Kidney (tissue), 14 donors: ENCODE measurements around the gene PDPR. TPM values are rescaled to one million over a fixed set of nuclear protein-coding genes. Genes with fewer than 3 reads are reported as not detected.

Experiments
- DNase-seq, 5 donors: peaks; one replicate each; pipeline ENCODE4 v3.0.0-alpha.2; 2013 to 2020
- FAIRE-seq: peaks from 2 replicates; lab custom pipeline; 2012; peaks lifted over from hg19 to GRCh38; lab: Jason Lieb, UNC
- H3K27ac ChIP-seq, 2 donors: one replicate each; pipeline ENCODE4 v1.7.0; 2013; ENCODE audit warnings: low read depth in 2 of 2, low read length in 2 of 2, inconsistent platforms in 1 of 2
- H3K27me3 ChIP-seq: one replicate; pipeline ENCODE4 v1.7.1; 2013; ENCODE audit warnings: low read length, inconsistent platforms; ENCODE audit not compliant: control insufficient read depth, insufficient read depth
- H3K36me3 ChIP-seq, 3 donors: one replicate each; pipeline versions ENCODE4 v1.7.0 to v1.7.1; 2013; ENCODE audit warnings: low read length in 3 of 3, control low read depth in 1 of 3, inconsistent platforms in 1 of 3; ENCODE audit not compliant: insufficient read depth in 3 of 3, control insufficient read depth in 2 of 3
- H3K4me1 ChIP-seq, 3 donors: one replicate each; pipeline versions ENCODE4 v1.7.0 to v1.7.1; 2013; ENCODE audit warnings: low read length in 3 of 3, inconsistent platforms in 1 of 3, low read depth in 1 of 3; ENCODE audit not compliant: control insufficient read depth in 2 of 3, insufficient read depth in 2 of 3
- H3K4me3 ChIP-seq, 3 donors: one replicate each; pipeline versions ENCODE4 v1.7.0 to v1.8.1; 2013; ENCODE audit warnings: low read length in 3 of 3, control low read depth in 1 of 3, inconsistent platforms in 1 of 3
- H3K9ac ChIP-seq, 3 donors: one replicate each; pipeline versions ENCODE4 v1.7.0 to v1.7.1; 2013; ENCODE audit warnings: low read length in 3 of 3, control low read depth in 1 of 3, inconsistent platforms in 1 of 3
- H3K9me3 ChIP-seq, 3 donors: one replicate each; pipeline versions ENCODE4 v1.7.0 to v1.7.1; 2013; ENCODE audit warnings: low read length in 3 of 3, control low read depth in 1 of 3, inconsistent platforms in 1 of 3; ENCODE audit not compliant: control insufficient read depth in 2 of 3, insufficient read depth in 1 of 3
- intact Hi-C: fragments of 100-400 bp; cut with DNase I; formaldehyde crosslinking; loops from one replicate; pipeline ENCODE4 v1.11.1; 2022
- polyA plus RNA-seq: library from polyadenylated mRNA; stranded (reverse); fragments of 350-450 nt; fragmentation: Illumina TruSeq; extraction: RNeasy Lipid Tissue Mini Kit (QIAGEN cat#74804); gene quantifications from one replicate; pipeline ENCODE4 v1.2.3, GENCODE V29; 2014; ENCODE audit warnings: low read depth, low replicate concordance; ENCODE audit not compliant: insufficient read depth
- total RNA-seq: library from RNA; stranded (reverse); fragmentation: NEBNext Ultra II Directional; extraction: Animal tissue kit (Norgen Biotek cat#: 25700); gene quantifications from one replicate; pipeline ENCODE4 v1.2.1, GENCODE V29; 2021
- TF ChIP-seq, protein P1 (sequence below): IDR thresholded peaks from 3 replicates; pipeline ENCODE4 v1.5.1; 2012; ENCODE audit warnings: mild to moderate bottlenecking, moderate library complexity, borderline replicate concordance; ENCODE audit not compliant: insufficient read depth; ENCODE audit errors: extremely low read depth
- donor health status: control.
- donor health status: control.
- donor health status: control.
- donor health status: control.
- donor health status: control.
- donor health status: DM: yes; HTN: yes; CAD: no.
- donor health status: Normal renal cell carcinoma (clear cell type).

The PDPR gene
- total and polyA plus RNA-seq, 2 donors from 2014 or later = 7.0 to 46.9 TPM

- TF ChIP-seq, protein P1, sequence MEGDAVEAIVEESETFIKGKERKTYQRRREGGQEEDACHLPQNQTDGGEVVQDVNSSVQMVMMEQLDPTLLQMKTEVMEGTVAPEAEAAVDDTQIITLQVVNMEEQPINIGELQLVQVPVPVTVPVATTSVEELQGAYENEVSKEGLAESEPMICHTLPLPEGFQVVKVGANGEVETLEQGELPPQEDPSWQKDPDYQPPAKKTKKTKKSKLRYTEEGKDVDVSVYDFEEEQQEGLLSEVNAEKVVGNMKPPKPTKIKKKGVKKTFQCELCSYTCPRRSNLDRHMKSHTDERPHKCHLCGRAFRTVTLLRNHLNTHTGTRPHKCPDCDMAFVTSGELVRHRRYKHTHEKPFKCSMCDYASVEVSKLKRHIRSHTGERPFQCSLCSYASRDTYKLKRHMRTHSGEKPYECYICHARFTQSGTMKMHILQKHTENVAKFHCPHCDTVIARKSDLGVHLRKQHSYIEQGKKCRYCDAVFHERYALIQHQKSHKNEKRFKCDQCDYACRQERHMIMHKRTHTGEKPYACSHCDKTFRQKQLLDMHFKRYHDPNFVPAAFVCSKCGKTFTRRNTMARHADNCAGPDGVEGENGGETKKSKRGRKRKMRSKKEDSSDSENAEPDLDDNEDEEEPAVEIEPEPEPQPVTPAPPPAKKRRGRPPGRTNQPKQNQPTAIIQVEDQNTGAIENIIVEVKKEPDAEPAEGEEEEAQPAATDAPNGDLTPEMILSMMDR = no peak
- H3K27me3 ChIP-seq = no peaks in the 10 kb centered on the region
- H3K9me3 ChIP-seq = no peaks in the 10 kb centered on the region
- H3K9ac ChIP-seq = no peak overlapping the region
- peaks cover 0 to 4% (median 0%) of the 10 kb centered on the region in 3 donors for H3K4me1 ChIP-seq
- H3K4me3 ChIP-seq = no peak overlapping the region
- DNase-seq (no peak), FAIRE-seq (no peak)
- H3K36me3 ChIP-seq = peaks cover 45 to 81% (median 68%) of the 10 kb centered on the region in 3 donors
- H3K27ac ChIP-seq = no peak overlapping the region
- intact Hi-C loops = no loop called here
Measured at GRCh38 chr16:70156207-70156978, 42.3 kb downstream of the PDPR start.

GRCh38 chr16:70157105-70157476 lies 43.0 kb downstream of the PDPR start:
- no peak for DNase-seq
- Histone ChIP-seq H3K27me3 (no peaks in the 10 kb centered on the region), H3K4me3 (no peak overlapping the region), H3K9me3 (no peaks in the 10 kb centered on the region), H3K4me1 (peaks cover 0 to 4% (median 0%) of the 10 kb centered on the region in 3 donors), H3K36me3 (peaks cover 40 to 81% (median 64%) of the 10 kb centered on the region in 3 donors), H3K27ac (peak overlapping the region in 1 of 2 donors; percentile 13), H3K9ac (no peak overlapping the region)
- no peak for FAIRE-seq
- intact Hi-C loops = no loop called here
- TF ChIP-seq, protein P1 = no peak

DNA sequence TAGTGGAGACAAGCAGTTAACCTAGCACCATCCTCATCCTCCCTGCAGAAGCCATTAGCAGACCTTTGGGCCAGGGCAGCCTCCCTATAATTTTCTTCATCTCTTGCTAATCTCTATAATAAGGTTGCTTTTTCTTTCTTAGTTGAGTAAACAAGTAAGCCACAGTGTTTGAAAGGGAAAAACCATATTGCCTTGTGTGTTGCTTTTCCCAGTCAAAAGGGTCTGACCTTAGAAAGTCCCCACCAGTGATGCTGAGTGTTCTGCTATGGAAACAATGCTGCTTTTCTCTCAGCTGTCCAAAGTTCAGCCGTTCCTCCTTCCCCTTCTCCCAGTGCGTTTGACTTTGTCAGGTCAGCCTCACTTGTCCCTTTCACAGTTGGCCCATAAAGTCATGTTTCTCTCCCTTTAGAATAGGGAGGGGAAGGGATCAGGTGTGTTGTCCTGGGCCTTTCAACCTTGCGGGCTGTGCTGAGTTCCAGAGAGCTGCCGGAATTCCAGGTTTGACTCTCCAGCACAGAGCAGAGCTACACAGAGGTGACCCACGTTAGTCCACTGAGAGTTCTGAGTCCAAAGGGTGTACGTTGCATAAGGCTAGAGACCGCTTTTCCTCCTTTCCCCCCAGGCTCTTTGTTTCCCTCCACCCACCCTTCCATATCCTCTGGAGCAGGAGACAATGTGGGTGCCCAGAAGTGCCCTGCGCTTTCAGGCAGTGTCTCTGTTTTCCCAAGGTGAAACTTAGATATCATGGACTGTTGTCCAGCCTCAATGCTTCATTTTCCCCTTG lies 43.5 kb downstream of the PDPR start:
- peaks cover 0 to 4% (median 0%) of the 10 kb centered on the region in 3 donors for H3K4me1 ChIP-seq
- H3K27ac ChIP-seq = peak overlapping the region in 1 of 2 donors; percentile 48
- H3K36me3 ChIP-seq = peaks cover 36 to 80% (median 67%) of the 10 kb centered on the region in 3 donors
- no peaks in the 10 kb centered on the region for H3K9me3 ChIP-seq
- H3K27me3 ChIP-seq = no peaks in the 10 kb centered on the region
- no peak overlapping the region for H3K9ac ChIP-seq
- no peak overlapping the region for H3K4me3 ChIP-seq
- DNase-seq (no peak), FAIRE-seq (no peak)
- intact Hi-C loops = no loop called here
- TF ChIP-seq, protein P1 = no peak
